H9 (cell line): ENCODE results near the gene ALB. TPM values are rescaled to one million over a fixed set of nuclear protein-coding genes. Genes with fewer than 3 reads are reported as not detected.

Source experiments
- DNase-seq: peaks from one replicate; pipeline ENCODE4 v3.0.0-alpha.2; 2017
- H2AFZ ChIP-seq: one replicate; pipeline ENCODE4 v1.6.1; 2013; ENCODE audit warnings: mild to moderate bottlenecking, low read length, control low read depth, moderate library complexity
- H2AK5ac ChIP-seq: 2 replicates; pipeline ENCODE4 v1.6.1; 2013; ENCODE audit warnings: low read length, control low read depth, mixed read lengths; ENCODE audit not compliant: insufficient read length
- H2BK120ac ChIP-seq: one replicate; pipeline ENCODE4 v1.6.1; 2013; ENCODE audit warnings: low read depth, mild to moderate bottlenecking, low read length, control low read depth, inconsistent platforms; ENCODE audit not compliant: poor library complexity, severe bottlenecking
- H2BK12ac ChIP-seq: 2 replicates; pipeline ENCODE4 v1.6.1; 2013; ENCODE audit warnings: low read length, control low read depth, mixed read lengths, low read depth; ENCODE audit not compliant: insufficient read length
- H2BK15ac ChIP-seq: 2 replicates; pipeline ENCODE4 v1.6.1; 2013; ENCODE audit warnings: low read depth, low read length, control low read depth
- H2BK20ac ChIP-seq: one replicate; pipeline ENCODE4 v1.6.1; 2013; ENCODE audit warnings: low read depth, mild to moderate bottlenecking, low read length, control low read depth, inconsistent platforms; ENCODE audit not compliant: poor library complexity, severe bottlenecking
- H2BK5ac ChIP-seq: 2 replicates; pipeline ENCODE4 v1.6.1; 2013; ENCODE audit warnings: low read length, control low read depth, mixed read lengths; ENCODE audit not compliant: insufficient read length
- H3K14ac ChIP-seq: 2 replicates; pipeline ENCODE4 v1.6.1; 2013; ENCODE audit warnings: low read length, control low read depth; ENCODE audit not compliant: insufficient read depth
- H3K18ac ChIP-seq: 2 replicates; pipeline ENCODE4 v1.6.1; 2013; ENCODE audit warnings: low read depth, mild to moderate bottlenecking, mixed read lengths, low read length, control low read depth; ENCODE audit not compliant: insufficient read length
- H3K23ac ChIP-seq: 2 replicates; pipeline ENCODE4 v1.6.1; 2013; ENCODE audit warnings: low read length, control low read depth, mixed read lengths, low read depth; ENCODE audit not compliant: insufficient read length
- H3K23me2 ChIP-seq: 2 replicates; pipeline ENCODE4 v1.6.1; 2013; ENCODE audit warnings: low read depth, mild to moderate bottlenecking, mixed read lengths, low read length, control low read depth; ENCODE audit not compliant: insufficient read length, poor library complexity, severe bottlenecking
- H3K27ac ChIP-seq: 2 replicates; pipeline ENCODE4 v1.5.1; 2013; ENCODE audit warnings: low read length, control low read depth, mixed read lengths, low read depth; ENCODE audit not compliant: insufficient read length
- H3K27me3 ChIP-seq: 2 replicates; pipeline ENCODE4 v1.6.1; 2013; ENCODE audit warnings: low read length, control low read depth, inconsistent platforms; ENCODE audit not compliant: insufficient read depth
- H3K4ac ChIP-seq: 2 replicates; pipeline ENCODE4 v1.6.1; 2013; ENCODE audit warnings: low read depth, mild to moderate bottlenecking, control low read depth, inconsistent platforms, low read length, moderate library complexity
- H3K4me1 ChIP-seq: 2 replicates; pipeline ENCODE4 v1.6.1; 2013; ENCODE audit warnings: low read length, control low read depth, inconsistent platforms; ENCODE audit not compliant: insufficient read depth
- H3K4me2 ChIP-seq: 2 replicates; pipeline ENCODE4 v1.6.1; 2013; ENCODE audit warnings: low read length, control low read depth, mixed read lengths; ENCODE audit not compliant: insufficient read length, insufficient read depth
- H3K56ac ChIP-seq: 2 replicates; pipeline ENCODE4 v1.6.1; 2013; ENCODE audit warnings: low read depth, mild to moderate bottlenecking, mixed read lengths, low read length, control low read depth; ENCODE audit not compliant: insufficient read length
- H3K79me1 ChIP-seq: 2 replicates; pipeline ENCODE4 v1.6.1; 2013; ENCODE audit warnings: low read depth, mild to moderate bottlenecking, moderate library complexity, low read length, control low read depth, inconsistent platforms; ENCODE audit not compliant: insufficient read depth, poor library complexity, severe bottlenecking
- H3K79me2 ChIP-seq: 2 replicates; pipeline ENCODE4 v1.6.1; 2013; ENCODE audit warnings: low read length, control low read depth, inconsistent platforms; ENCODE audit not compliant: insufficient read depth
- H3K9ac ChIP-seq: 2 replicates; pipeline ENCODE4 v1.6.1; 2013; ENCODE audit warnings: low read length, control low read depth, mixed read lengths; ENCODE audit not compliant: insufficient read length; ENCODE audit errors: extremely low read depth
- H3K9me3 ChIP-seq: one replicate; pipeline ENCODE4 v1.6.1; 2013; ENCODE audit warnings: low read depth, low read length, inconsistent platforms; ENCODE audit not compliant: control insufficient read depth
- H3T11ph ChIP-seq: one replicate; pipeline ENCODE4 v1.6.1; 2013; ENCODE audit warnings: mild to moderate bottlenecking, low read length, control low read depth, inconsistent platforms
- H4K20me1 ChIP-seq: one replicate; pipeline ENCODE4 v1.6.1; 2013; ENCODE audit not compliant: control insufficient read depth, insufficient read length, insufficient read depth
- H4K5ac ChIP-seq: 2 replicates; pipeline ENCODE4 v1.6.1; 2013; ENCODE audit warnings: low read depth, mild to moderate bottlenecking, mixed read lengths, low read length, control low read depth; ENCODE audit not compliant: insufficient read length
- H4K8ac ChIP-seq: replicated peaks from 2 replicates; pipeline ENCODE4 v1.6.1; 2013; ENCODE audit warnings: low read length, control low read depth, mixed read lengths, low read depth; ENCODE audit not compliant: insufficient read length
- H4K91ac ChIP-seq: 2 replicates; pipeline ENCODE4 v1.6.1; 2013; ENCODE audit warnings: low read depth, mild to moderate bottlenecking, moderate library complexity, mixed read lengths, low read length, control low read depth; ENCODE audit not compliant: insufficient read length
- H3K27ac Mint-ChIP-seq, 3 experiments: 2 replicates in 2 of 3; 3 replicates in 1 of 3; pipeline ENCODE4 v1.8.0; 2020 to 2021; ENCODE audit warnings: mixed read lengths in 3 of 3, mild to moderate bottlenecking in 1 of 3, moderate library complexity in 1 of 3
- H3K27me3 Mint-ChIP-seq: 2 replicates; pipeline ENCODE4 v1.8.0; 2021; ENCODE audit warnings: low read depth, mild to moderate bottlenecking, moderate library complexity, mixed read lengths
- H3K36me3 Mint-ChIP-seq, 3 experiments: 2 replicates in 2 of 3; 3 replicates in 1 of 3; pipeline ENCODE4 v1.8.0; 2020 to 2021; ENCODE audit warnings: low read depth in 3 of 3, mixed read lengths in 3 of 3; ENCODE audit not compliant: insufficient read depth in 1 of 3
- H3K4me1 Mint-ChIP-seq, 2 experiments: 2 replicates each; pipeline ENCODE4 v1.8.0; 2020; ENCODE audit warnings: mixed read lengths in 2 of 2
- H3K4me3 Mint-ChIP-seq, 2 experiments: 2 replicates in 1 of 2; 3 replicates in 1 of 2; pipeline ENCODE4 v1.8.0; 2020 to 2021; ENCODE audit warnings: mild to moderate bottlenecking in 2 of 2, mixed read lengths in 2 of 2, moderate library complexity in 1 of 2
- H3K9me3 Mint-ChIP-seq, 2 experiments: 2 replicates in 1 of 2; 3 replicates in 1 of 2; pipeline ENCODE4 v1.8.0; 2020; ENCODE audit warnings: mild to moderate bottlenecking in 2 of 2, mixed read lengths in 2 of 2, moderate library complexity in 1 of 2
- WGBS: extraction: QIAGEN DNeasy Blood & Tissue Kit; methylation state at CpG from one replicate; pipeline ENCODE4 v1.1.7; 2013; ENCODE audit warnings: missing lambda C conversion rate, low lambda C conversion rate, mixed read lengths; ENCODE audit not compliant: insufficient read length; ENCODE audit errors: extremely low coverage; 5-methylcytosine and 5-hydroxymethylcytosine counted together
- total RNA-seq: library from RNA; stranded (reverse); gene quantifications from 2 replicates; pipeline ENCODE4 v1.2.1, GENCODE V29; 2021
- TF ChIP-seq, protein P1 (sequence below): fragments of 200-600 bp; sonication (generic); conservative IDR thresholded peaks from 3 replicates; pipeline ENCODE4 v1.8.0; 2021; ENCODE audit warnings: antibody characterized with exemption, mild to moderate bottlenecking

The ALB gene
- total RNA-seq, 1 experiment from 2014 or later: not detected

DNA sequence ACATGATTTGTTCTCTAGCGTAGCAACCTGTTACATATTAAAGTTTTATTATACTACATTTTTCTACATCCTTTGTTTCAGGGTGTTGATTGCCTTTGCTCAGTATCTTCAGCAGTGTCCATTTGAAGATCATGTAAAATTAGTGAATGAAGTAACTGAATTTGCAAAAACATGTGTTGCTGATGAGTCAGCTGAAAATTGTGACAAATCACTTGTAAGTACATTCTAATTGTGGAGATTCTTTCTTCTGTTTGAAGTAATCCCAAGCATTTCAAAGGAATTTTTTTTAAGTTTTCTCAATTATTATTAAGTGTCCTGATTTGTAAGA is 2.4 kb downstream of the ALB start:
- Histone ChIP-seq H3T11ph (no peak overlapping the region), H3K4me1 (0 out of 2 replicates have a peak, but pooled peaks cover 2% of the 10 kb centered on the region), H3K9ac (no peak overlapping the region), H3K4me2 (no peak overlapping the region), H3K79me2 (no peaks in the 10 kb centered on the region), H4K20me1 (no peaks in the 10 kb centered on the region), H4K8ac (no peak overlapping the region), H4K91ac (no peak overlapping the region), H2BK20ac (no peak overlapping the region), H2AFZ (no peak overlapping the region), H3K14ac (no peak overlapping the region), H3K79me1 (no peaks in the 10 kb centered on the region), H2BK120ac (no peak overlapping the region), H3K18ac (no peak overlapping the region), H3K23me2 (no peaks in the 10 kb centered on the region), H3K56ac (no peak overlapping the region), H4K5ac (no peak overlapping the region), H2BK15ac (no peak overlapping the region), H2BK12ac (no peak overlapping the region), H3K27me3 (no peaks in the 10 kb centered on the region), H2BK5ac (no peak overlapping the region), H3K23ac (no peak overlapping the region), H3K9me3 (no peaks in the 10 kb centered on the region), H2AK5ac (no peak overlapping the region), H3K27ac (no peak overlapping the region), H3K4ac (no peak overlapping the region)
- Mint-ChIP-seq H3K36me3 (no peaks in the 10 kb centered on the region), H3K4me1 (peaks cover 11 to 14% of the 10 kb centered on the region in 2 experiments), H3K9me3 (no peaks in the 10 kb centered on the region), H3K27me3 (no peaks in the 10 kb centered on the region), H3K4me3 (no peak overlapping the region), H3K27ac (no peak overlapping the region)
- no CpG with 5 or more reads among the region's 1 CpG for WGBS
- TF ChIP-seq, protein P1, sequence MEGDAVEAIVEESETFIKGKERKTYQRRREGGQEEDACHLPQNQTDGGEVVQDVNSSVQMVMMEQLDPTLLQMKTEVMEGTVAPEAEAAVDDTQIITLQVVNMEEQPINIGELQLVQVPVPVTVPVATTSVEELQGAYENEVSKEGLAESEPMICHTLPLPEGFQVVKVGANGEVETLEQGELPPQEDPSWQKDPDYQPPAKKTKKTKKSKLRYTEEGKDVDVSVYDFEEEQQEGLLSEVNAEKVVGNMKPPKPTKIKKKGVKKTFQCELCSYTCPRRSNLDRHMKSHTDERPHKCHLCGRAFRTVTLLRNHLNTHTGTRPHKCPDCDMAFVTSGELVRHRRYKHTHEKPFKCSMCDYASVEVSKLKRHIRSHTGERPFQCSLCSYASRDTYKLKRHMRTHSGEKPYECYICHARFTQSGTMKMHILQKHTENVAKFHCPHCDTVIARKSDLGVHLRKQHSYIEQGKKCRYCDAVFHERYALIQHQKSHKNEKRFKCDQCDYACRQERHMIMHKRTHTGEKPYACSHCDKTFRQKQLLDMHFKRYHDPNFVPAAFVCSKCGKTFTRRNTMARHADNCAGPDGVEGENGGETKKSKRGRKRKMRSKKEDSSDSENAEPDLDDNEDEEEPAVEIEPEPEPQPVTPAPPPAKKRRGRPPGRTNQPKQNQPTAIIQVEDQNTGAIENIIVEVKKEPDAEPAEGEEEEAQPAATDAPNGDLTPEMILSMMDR: no peak
- DNase-seq: no peak
